ENCODE measurements around the gene CEACAM3.

- TF ChIP-seq CTCF (tag by site-specific recombination; IDR thresholded peaks at IDR 0.05), result no peak
- TF ChIP-seq YY1 (tag by site-specific recombination; IDR thresholded peaks at IDR 0.05), result no peak
- no peak for TF ChIP-seq BCL6B (tag by site-specific recombination; IDR thresholded peaks at IDR 0.05)
- no peak for TF ChIP-seq ZNF791 (tag by site-specific recombination; IDR thresholded peaks at IDR 0.05)
These were observed 62.8 kb downstream of the CEACAM3 start for GRCh38 chr19:41859213-41859617.
